ENCODE measurements around the gene DDX31.
"Not testable (repeated sequence)": the region's sequence is repeated elsewhere in the genome, so short reads cannot be mapped to it uniquely, and the experiment has no call there.

The DDX31 gene

GRCh38 chr9:132669698-132670456 is at the start of gene DDX31:
DDX31 (minus strand) TSS chr9:132669983; CDS start chr9:132669934, 49 bp downstream.
- DNase-seq: peak; percentile 13 to 32

GRCh38 chr9:132718381-132718928 is 48.7 kb upstream of the DDX31 start:
- DNase-seq: not testable (repeated sequence)

- DNase-seq: no peak
Measured at GRCh38 chr9:132717326-132717945, 47.7 kb upstream of the DDX31 start.

GRCh38 chr9:132716007-132716406 is 46.2 kb upstream of the DDX31 start:
- no peak for DNase-seq

- DNase-seq: no peak
Measured at GRCh38 chr9:132712753-132713152, 43.0 kb upstream of the DDX31 start.

GRCh38 chr9:132711846-132712245 is 42.1 kb upstream of the DDX31 start:
- DNase-seq: no peak

GRCh38 chr9:132711152-132711551 is 41.4 kb upstream of the DDX31 start:
- DNase-seq: not testable (repeated sequence)

- DNase-seq: no peak
Measured at GRCh38 chr9:132710333-132710732, 40.5 kb upstream of the DDX31 start.

- DNase-seq: no peak
Measured at GRCh38 chr9:132708769-132709430, 39.1 kb upstream of the DDX31 start.

- DNase-seq: no peak
Measured at GRCh38 chr9:132708239-132708638, 38.5 kb upstream of the DDX31 start.

- DNase-seq: no peak
Measured at GRCh38 chr9:132703336-132703735, 33.6 kb upstream of the DDX31 start.

- DNase-seq: no peak
Measured at GRCh38 chr9:132702254-132702653, 32.5 kb upstream of the DDX31 start.

GRCh38 chr9:132699956-132700355 is 30.2 kb upstream of the DDX31 start:
- DNase-seq: no peak

GRCh38 chr9:132698989-132699388 is 29.2 kb upstream of the DDX31 start:
- no peak for DNase-seq

GRCh38 chr9:132697230-132697629 is 27.4 kb upstream of the DDX31 start:
- DNase-seq: no peak

GRCh38 chr9:132694144-132694543 is 24.4 kb upstream of the DDX31 start:
- DNase-seq: no peak

- no peak for DNase-seq
Measured at GRCh38 chr9:132690696-132691095, 20.9 kb upstream of the DDX31 start.

GRCh38 chr9:132683873-132684272 is 14.1 kb upstream of the DDX31 start:
- DNase-seq: no peak

- no peak for DNase-seq
Measured at GRCh38 chr9:132681561-132681960, 11.8 kb upstream of the DDX31 start.

GRCh38 chr9:132679946-132680625 is 10.3 kb upstream of the DDX31 start:
- no peak for DNase-seq

- no peak for DNase-seq
Measured at GRCh38 chr9:132677976-132678375, 8.2 kb upstream of the DDX31 start.

- DNase-seq: no peak
Measured at GRCh38 chr9:132674485-132674884, 4.7 kb upstream of the DDX31 start.

- no peak for DNase-seq
Measured at GRCh38 chr9:132673355-132673754, 3.6 kb upstream of the DDX31 start.
